OCI-LY7 (cell line): Measurements from ENCODE around the gene PYGB.

Experiments
- EZH2phosphoT487 ChIP-seq: fragments of 200-600 bp; sonication (generic); IDR thresholded peaks from 2 replicates; pipeline ENCODE4 v1.6.1; 2018; ENCODE audit warnings: low read depth, borderline replicate concordance, mild to moderate bottlenecking, mixed run types, antibody characterized with exemption, low read length, moderate library complexity, mixed read lengths
- TF ChIP-seq, protein P1 (sequence below): fragments of 200-600 bp; sonication (generic); conservative IDR thresholded peaks from 2 replicates; pipeline ENCODE4 v1.5.1; 2014; ENCODE audit warnings: mild to moderate bottlenecking, antibody characterized with exemption, low read length, moderate library complexity, mixed read lengths

DNA sequence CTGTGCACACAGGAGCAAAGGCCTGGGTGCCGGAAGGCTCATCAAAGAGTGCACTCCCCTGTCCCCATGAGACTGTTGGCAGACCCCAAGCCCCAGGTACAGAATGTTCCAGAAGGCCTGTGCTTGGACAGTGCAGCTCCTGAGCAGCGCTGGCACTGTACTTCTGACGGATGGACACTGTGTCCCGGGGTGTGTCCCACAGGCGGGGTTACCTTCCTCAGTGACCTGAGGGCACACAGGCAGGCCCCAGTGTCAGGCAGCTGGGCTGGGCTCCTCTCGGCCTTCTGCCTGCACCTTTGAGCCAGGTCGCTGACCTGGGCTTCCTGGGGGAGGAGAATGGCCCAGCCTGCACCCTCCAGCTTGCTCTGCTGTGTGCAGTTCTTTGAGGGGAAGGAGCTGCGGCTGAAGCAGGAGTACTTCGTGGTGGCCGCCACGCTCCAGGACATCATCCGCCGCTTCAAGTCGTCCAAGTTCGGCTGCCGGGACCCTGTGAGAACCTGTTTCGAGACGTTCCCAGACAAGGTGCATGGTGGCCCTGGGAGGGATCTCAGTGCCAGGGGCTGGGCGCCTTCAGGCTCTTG is 30.1 kb downstream of the PYGB start:
- TF ChIP-seq, protein P1, sequence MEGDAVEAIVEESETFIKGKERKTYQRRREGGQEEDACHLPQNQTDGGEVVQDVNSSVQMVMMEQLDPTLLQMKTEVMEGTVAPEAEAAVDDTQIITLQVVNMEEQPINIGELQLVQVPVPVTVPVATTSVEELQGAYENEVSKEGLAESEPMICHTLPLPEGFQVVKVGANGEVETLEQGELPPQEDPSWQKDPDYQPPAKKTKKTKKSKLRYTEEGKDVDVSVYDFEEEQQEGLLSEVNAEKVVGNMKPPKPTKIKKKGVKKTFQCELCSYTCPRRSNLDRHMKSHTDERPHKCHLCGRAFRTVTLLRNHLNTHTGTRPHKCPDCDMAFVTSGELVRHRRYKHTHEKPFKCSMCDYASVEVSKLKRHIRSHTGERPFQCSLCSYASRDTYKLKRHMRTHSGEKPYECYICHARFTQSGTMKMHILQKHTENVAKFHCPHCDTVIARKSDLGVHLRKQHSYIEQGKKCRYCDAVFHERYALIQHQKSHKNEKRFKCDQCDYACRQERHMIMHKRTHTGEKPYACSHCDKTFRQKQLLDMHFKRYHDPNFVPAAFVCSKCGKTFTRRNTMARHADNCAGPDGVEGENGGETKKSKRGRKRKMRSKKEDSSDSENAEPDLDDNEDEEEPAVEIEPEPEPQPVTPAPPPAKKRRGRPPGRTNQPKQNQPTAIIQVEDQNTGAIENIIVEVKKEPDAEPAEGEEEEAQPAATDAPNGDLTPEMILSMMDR = no peak
- TF ChIP-seq EZH2phosphoT487 = no peak
